OCI-LY3 (cell line): ENCODE results near the gene ARAP1.

Experiments used
- H2AFZ ChIP-seq: fragments of 200-600, 300-600 bp; shearing (Covaris generic); 2 replicates; pipeline ENCODE4 v1.6.0; 2014; ENCODE audit warnings: antibody characterized with exemption, low read depth, low read length
- H3K27ac ChIP-seq: fragments of 200-600, 300-600 bp; sonication (generic); 2 replicates; pipeline ENCODE4 v1.5.1; 2014; ENCODE audit warnings: mild to moderate bottlenecking, low read length, moderate library complexity, mixed read lengths
- H3K27me3 ChIP-seq: fragments of 200-600, 300-600 bp; sonication (generic); 2 replicates; pipeline ENCODE4 v1.6.1; 2014; ENCODE audit warnings: low read depth, low read length, mixed read lengths
- H3K36me3 ChIP-seq: fragments of 200-600, 300-600 bp; sonication (generic); replicated peaks from 2 replicates; pipeline ENCODE3; 2014; ENCODE audit warnings: low read depth, low read length, mixed read lengths
- H3K4me1 ChIP-seq: fragments of 300-600, 200-600 bp; sonication (generic); 2 replicates; pipeline ENCODE4 v1.6.1; 2014; ENCODE audit warnings: low read length, mixed read lengths
- H3K4me2 ChIP-seq: fragments of 200-600, 300-600 bp; sonication (generic); 2 replicates; pipeline ENCODE4 v1.6.1; 2014; ENCODE audit warnings: low read length, mixed read lengths
- H3K4me3 ChIP-seq: fragments of 300-600, 200-600 bp; sonication (generic); 2 replicates; pipeline ENCODE4 v1.5.1; 2014; ENCODE audit warnings: antibody characterized with exemption, mild to moderate bottlenecking, low read length, moderate library complexity
- H3K79me2 ChIP-seq: fragments of 300-600, 200-600 bp; shearing (Covaris generic); 2 replicates; pipeline ENCODE4 v1.6.1; 2014; ENCODE audit warnings: mild to moderate bottlenecking, low read length, mixed read lengths
- H3K9ac ChIP-seq: fragments of 300-600, 200-600 bp; shearing (Covaris generic); 2 replicates; pipeline ENCODE4 v1.6.0; 2014; ENCODE audit warnings: mild to moderate bottlenecking, low read length, moderate library complexity
- H3K9me3 ChIP-seq: fragments of 200-600, 300-600 bp; shearing (Covaris generic); 2 replicates; pipeline ENCODE4 v1.6.1; 2014; ENCODE audit warnings: low read length, mixed read lengths; ENCODE audit not compliant: insufficient read depth
- H4K20me1 ChIP-seq: fragments of 200-600, 300-600 bp; sonication (generic); 2 replicates; pipeline ENCODE4 v1.6.1; 2016; ENCODE audit warnings: low read length, mixed read lengths; ENCODE audit not compliant: insufficient read depth
- CTCF ChIP-seq: fragments of 200-600, 300-600 bp; sonication (generic); IDR thresholded peaks from 2 replicates; pipeline ENCODE4 v1.5.1; 2014; ENCODE audit warnings: antibody characterized with exemption, low read length, low read depth
- EZH2phosphoT487 ChIP-seq: fragments of 200-600 bp; shearing (Covaris generic); IDR thresholded peaks from 2 replicates; pipeline ENCODE4 v1.6.1; 2018; ENCODE audit warnings: antibody characterized with exemption, mixed run types, low read depth

Gene ARAP1

GRCh38 chr11:72726266-72727220 is 25.7 kb downstream of the ARAP1 start:
- Histone ChIP-seq H3K27me3 (no peaks in the 10 kb centered on the region), H3K36me3 (peaks cover 9% of the 10 kb centered on the region), H3K79me2 (peaks cover 20% of the 10 kb centered on the region), H3K4me1 (peaks cover 19% of the 10 kb centered on the region), H3K9ac (no peak overlapping the region), H3K4me2 (no peak overlapping the region), H3K9me3 (no peaks in the 10 kb centered on the region), H4K20me1 (no peaks in the 10 kb centered on the region), H2AFZ (no peak overlapping the region), H3K4me3 (no peak overlapping the region), H3K27ac (no peak overlapping the region)
- no peak for TF ChIP-seq CTCF
- no peak for TF ChIP-seq EZH2phosphoT487

- H3K79me2 ChIP-seq = peaks cover 28% of the 10 kb centered on the region
- H3K27me3 ChIP-seq = no peaks in the 10 kb centered on the region
- peaks cover 10% of the 10 kb centered on the region for H3K36me3 ChIP-seq
- TF ChIP-seq EZH2phosphoT487 (no peak), CTCF (no peak)
- no peak overlapping the region for H3K4me3 ChIP-seq
- no peak overlapping the region for H3K4me2 ChIP-seq
- peaks cover 6% of the 10 kb centered on the region for H4K20me1 ChIP-seq
- H3K27ac ChIP-seq = no peak overlapping the region
- H3K4me1 ChIP-seq = peaks cover 26% of the 10 kb centered on the region
- no peak overlapping the region for H2AFZ ChIP-seq
- H3K9me3 ChIP-seq = no peaks in the 10 kb centered on the region
- H3K9ac ChIP-seq = no peak overlapping the region
Measured at GRCh38 chr11:72725724-72726028, 26.5 kb downstream of the ARAP1 start.

GRCh38 chr11:72724851-72725723 is 27.1 kb downstream of the ARAP1 start:
- H4K20me1 ChIP-seq = peaks cover 12% of the 10 kb centered on the region
- H3K9me3 ChIP-seq = no peaks in the 10 kb centered on the region
- H3K27ac ChIP-seq = no peak overlapping the region
- H3K36me3 ChIP-seq = peaks cover 15% of the 10 kb centered on the region
- H3K4me2 ChIP-seq = no peak overlapping the region
- no peak overlapping the region for H3K4me3 ChIP-seq
- H2AFZ ChIP-seq = no peak overlapping the region
- no peaks in the 10 kb centered on the region for H3K27me3 ChIP-seq
- TF ChIP-seq EZH2phosphoT487 = no peak
- TF ChIP-seq CTCF = peak; percentile 82
- peaks cover 32% of the 10 kb centered on the region for H3K4me1 ChIP-seq
- no peak overlapping the region for H3K9ac ChIP-seq
- peaks cover 34% of the 10 kb centered on the region for H3K79me2 ChIP-seq

DNA sequence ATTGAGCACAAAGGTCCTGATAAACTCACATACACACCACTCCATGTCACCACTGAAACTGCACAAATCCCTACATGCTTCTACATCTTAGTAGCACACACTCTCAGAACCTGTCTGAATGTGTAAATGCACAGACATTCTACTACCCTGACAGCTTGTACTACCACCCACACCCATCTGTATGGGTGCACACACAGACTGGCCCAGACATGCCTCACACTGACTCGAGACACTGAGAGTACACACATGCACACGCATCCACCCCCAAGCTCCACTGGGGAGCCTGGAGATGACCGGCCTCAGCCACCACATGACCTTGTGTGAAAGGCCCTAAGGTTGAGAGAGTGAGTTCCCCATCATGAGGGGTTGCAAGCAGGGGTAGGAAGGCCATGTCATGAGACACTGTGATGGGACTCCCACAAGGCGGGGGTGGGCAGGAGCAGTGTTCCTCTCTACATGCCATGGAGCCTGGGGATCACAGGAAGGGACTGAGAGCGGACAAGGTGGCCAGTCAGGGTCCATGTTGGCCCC is 28.1 kb downstream of the ARAP1 start:
- H3K79me2 ChIP-seq = peaks cover 44% of the 10 kb centered on the region
- peaks cover 22% of the 10 kb centered on the region for H4K20me1 ChIP-seq
- H3K4me1 ChIP-seq = peaks cover 42% of the 10 kb centered on the region
- no peak overlapping the region for H3K4me2 ChIP-seq
- no peak overlapping the region for H3K4me3 ChIP-seq
- peaks cover 18% of the 10 kb centered on the region for H3K36me3 ChIP-seq
- no peaks in the 10 kb centered on the region for H3K27me3 ChIP-seq
- H3K9ac ChIP-seq = no peak overlapping the region
- no peak overlapping the region for H2AFZ ChIP-seq
- no peaks in the 10 kb centered on the region for H3K9me3 ChIP-seq
- TF ChIP-seq CTCF (no peak), EZH2phosphoT487 (no peak)
- H3K27ac ChIP-seq = no peak overlapping the region
